ENCODE results near the gene MAP2K3.
"Not testable (repeated sequence)": the region's sequence is repeated elsewhere in the genome, so short reads cannot be mapped to it uniquely, and the experiment has no call there.

MAP2K3 gene

GRCh38 chr17:21315246-21316000 lies 30.9 kb downstream of the MAP2K3 start:
- CTCF ChIA-PET, result interaction anchor here (0.7 kb wide), 1 partner anchor 198 kb away, joined by 3 read pairs; no protein-coding TSS in a partner anchor
- not testable (repeated sequence) for H3K4me3 ChIP-seq (ENCODE audit: low read depth, low read length); H3K9me3 ChIP-seq (ENCODE audit: control insufficient read depth, insufficient read depth, low read depth, low read length); H3K4me1 ChIP-seq (ENCODE audit: control insufficient read depth, insufficient read depth, low read length); H3K27ac ChIP-seq (ENCODE audit: extremely low read depth, low read depth, low read length)
- H3K36me3 ChIP-seq (ENCODE audit: control insufficient read depth in 2 of 2, insufficient read depth in 1 of 2, low read length in 2 of 2), result peaks cover 0 to 33% of the 10 kb centered on the region in 2 experiments; a peak in 1 of 3 replicates
- POLR2A ChIA-PET, result interaction anchor here (0.7 kb wide), 1 partner anchor 14 kb away, joined by 3 read pairs; no protein-coding TSS in a partner anchor

GRCh38 chr17:21316212-21316886 lies 31.8 kb downstream of the MAP2K3 start:
- H3K9me3 ChIP-seq (ENCODE audit: control insufficient read depth, insufficient read depth, low read depth, low read length); CTCF ChIA-PET; H3K4me3 ChIP-seq (ENCODE audit: low read depth, low read length); H3K27ac ChIP-seq (ENCODE audit: extremely low read depth, low read depth, low read length); POLR2A ChIA-PET; H3K4me1 ChIP-seq (ENCODE audit: control insufficient read depth, insufficient read depth, low read length): not testable (repeated sequence)
- peaks cover 0 to 28% of the 10 kb centered on the region in 2 experiments; a peak in 1 of 3 replicates for H3K36me3 ChIP-seq (ENCODE audit: control insufficient read depth in 2 of 2, insufficient read depth in 1 of 2, low read length in 2 of 2)
- TF ChIP-seq ZNF623 (tag by site-specific recombination; IDR thresholded peaks at IDR 0.05), result peak; percentile 74

- not testable (repeated sequence) for H3K27ac ChIP-seq (ENCODE audit: extremely low read depth, low read depth, low read length); H3K4me3 ChIP-seq (ENCODE audit: low read depth, low read length)
- CTCF ChIA-PET, result interaction anchor here (0.7 kb wide), 2 partner anchors 104 to 197 kb away, joined by 3 to 8 read pairs; no protein-coding TSS in a partner anchor
Measured at GRCh38 chr17:21316887-21317500, 32.5 kb downstream of the MAP2K3 start.

GRCh38 chr17:21317821-21318220 lies 33.3 kb downstream of the MAP2K3 start:
- not testable (repeated sequence) for H3K4me1 ChIP-seq (ENCODE audit: control insufficient read depth, insufficient read depth, low read length); H3K27ac ChIP-seq (ENCODE audit: extremely low read depth, low read depth, low read length); H3K9me3 ChIP-seq (ENCODE audit: control insufficient read depth, insufficient read depth, low read depth, low read length); H3K4me3 ChIP-seq (ENCODE audit: low read depth, low read length)
- CTCF ChIA-PET, result interaction anchor here (0.7 kb wide), 2 partner anchors 105 to 196 kb away, joined by 3 to 8 read pairs; no protein-coding TSS in a partner anchor
- H3K36me3 ChIP-seq (ENCODE audit: control insufficient read depth in 2 of 2, insufficient read depth in 1 of 2, low read length in 2 of 2), result peaks cover 0 to 17% of the 10 kb centered on the region in 2 experiments; a peak in 1 of 3 replicates
- POLR2A ChIA-PET, result interaction anchor here (0.7 kb wide), 2 partner anchors 21 to 78 kb away, joined by 3 read pairs; no protein-coding TSS in a partner anchor

More at GRCh38 chr17:21316887-21317500, 32.5 kb downstream of the MAP2K3 start:
- H3K4me1 ChIP-seq (ENCODE audit: control insufficient read depth, insufficient read depth, low read length); H3K9me3 ChIP-seq (ENCODE audit: control insufficient read depth, insufficient read depth, low read depth, low read length): not testable (repeated sequence)
- TF ChIP-seq ZBTB26 (tag by site-specific recombination; optimal IDR thresholded peaks at IDR 0.05) (peak; percentile 43), FEZF1 (tag by site-specific recombination; IDR thresholded peaks at IDR 0.05) (peak; percentile 33; the same call in 1 of the 2 replicates)
- POLR2A ChIA-PET, result interaction anchor here (0.7 kb wide), 1 partner anchor 20 kb away, joined by 3 read pairs; no protein-coding TSS in a partner anchor
- H3K36me3 ChIP-seq (ENCODE audit: control insufficient read depth in 2 of 2, insufficient read depth in 1 of 2, low read length in 2 of 2), result peaks cover 0 to 22% of the 10 kb centered on the region in 2 experiments; a peak in 1 of 3 replicates

GRCh38 chr17:21318439-21318838 lies 33.9 kb downstream of the MAP2K3 start:
- Histone ChIP-seq H3K9me3 (ENCODE audit: control insufficient read depth, insufficient read depth, low read depth, low read length) (no peaks in the 10 kb centered on the region), H3K4me3 (ENCODE audit: low read depth, low read length) (no peak overlapping the region), H3K4me1 (ENCODE audit: control insufficient read depth, insufficient read depth, low read length) (no peaks in the 10 kb centered on the region; the same call in 1 of the 2 replicates), H3K27ac (ENCODE audit: extremely low read depth, low read depth, low read length) (no peak overlapping the region), H3K36me3 (ENCODE audit: control insufficient read depth in 2 of 2, insufficient read depth in 1 of 2, low read length in 2 of 2) (peaks cover 0 to 12% of the 10 kb centered on the region in 2 experiments; a peak in 1 of 3 replicates)
- POLR2A ChIA-PET, result no interaction called here
- TF ChIP-seq GLIS1 (tag by site-specific recombination; IDR thresholded peaks at IDR 0.05), result peak; percentile 93
- TF ChIP-seq ZNF211 (tag by site-specific recombination; IDR thresholded peaks at IDR 0.05; ENCODE audit: low read depth), result no peak
- no peak for TF ChIP-seq ZNF623 (tag by site-specific recombination; IDR thresholded peaks at IDR 0.05)
- TF ChIP-seq GLI2 (tag by site-specific recombination; IDR thresholded peaks at IDR 0.05; ENCODE audit: borderline replicate concordance, low read depth), result no peak
- TF ChIP-seq ZFP3 (tag by site-specific recombination; IDR thresholded peaks at IDR 0.05; ENCODE audit: low read depth), result no peak
- TF ChIP-seq ZBTB17 (tag by site-specific recombination; IDR thresholded peaks at IDR 0.05), result no peak
- no peak for TF ChIP-seq ZNF138 (tag by site-specific recombination; IDR thresholded peaks at IDR 0.05; ENCODE audit: borderline replicate concordance)
- TF ChIP-seq PRDM4 (tag by site-specific recombination; IDR thresholded peaks at IDR 0.05), result no peak
- TF ChIP-seq ZIC2 (tag by site-specific recombination; IDR thresholded peaks at IDR 0.05), result peak; percentile 90
- no peak for TF ChIP-seq ZNF239 (tag by site-specific recombination; IDR thresholded peaks at IDR 0.05)
- no peak for TF ChIP-seq ZNF791 (tag by site-specific recombination; IDR thresholded peaks at IDR 0.05)
- TF ChIP-seq BCL11A (tag by site-specific recombination; IDR thresholded peaks at IDR 0.05; ENCODE audit: low read depth), result no peak
- no peak for TF ChIP-seq SETDB1 (IDR thresholded peaks at IDR 0.05; ENCODE audit: insufficient read length, low read length)
- CTCF ChIA-PET, result interaction anchor here (1.4 kb wide), 1 partner anchor 193 kb away, joined by 3 read pairs; no protein-coding TSS in a partner anchor

All from HEK293 (cell line).